T-helper 1 cell (primary cell): ENCODE data around the gene FAM43B.
A peak's percentile ranks its signal among the peaks of the same experiment; 100 is the strongest.

Experiments used
- DNase-seq, 5 donors: peaks; one replicate each; pipeline ENCODE4 v3.0.0-alpha.2; 2012 to 2020

Gene FAM43B

DNA sequence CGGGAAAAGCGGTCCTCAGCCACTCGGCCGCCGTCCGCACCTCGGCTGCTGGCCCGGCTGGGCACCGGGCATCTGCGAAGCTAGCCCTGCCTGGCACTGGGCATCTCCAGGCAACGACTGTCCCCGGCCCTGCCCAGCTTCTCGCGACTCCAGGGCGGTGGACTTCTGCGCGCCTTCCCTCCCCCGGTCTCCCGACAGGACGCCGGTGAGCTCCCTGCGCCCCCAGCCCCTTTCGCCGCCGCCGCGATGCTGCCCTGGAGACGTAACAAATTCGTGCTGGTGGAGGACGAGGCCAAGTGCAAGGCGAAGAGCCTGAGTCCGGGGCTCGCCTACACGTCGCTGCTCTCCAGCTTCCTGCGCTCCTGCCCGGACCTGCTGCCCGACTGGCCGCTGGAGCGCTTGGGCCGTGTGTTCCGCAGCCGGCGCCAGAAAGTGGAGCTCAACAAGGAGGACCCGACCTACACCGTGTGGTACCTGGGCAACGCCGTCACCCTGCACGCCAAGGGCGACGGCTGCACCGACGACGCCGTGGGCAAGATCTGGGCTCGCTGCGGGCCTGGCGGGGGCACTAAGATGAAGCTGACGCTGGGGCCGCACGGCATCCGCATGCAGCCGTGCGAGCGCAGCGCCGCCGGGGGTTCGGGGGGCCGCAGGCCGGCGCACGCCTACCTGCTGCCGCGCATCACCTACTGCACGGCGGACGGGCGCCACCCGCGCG lies 514 bp downstream of the FAM43B start:
- DNase-seq = no peak

DNA sequence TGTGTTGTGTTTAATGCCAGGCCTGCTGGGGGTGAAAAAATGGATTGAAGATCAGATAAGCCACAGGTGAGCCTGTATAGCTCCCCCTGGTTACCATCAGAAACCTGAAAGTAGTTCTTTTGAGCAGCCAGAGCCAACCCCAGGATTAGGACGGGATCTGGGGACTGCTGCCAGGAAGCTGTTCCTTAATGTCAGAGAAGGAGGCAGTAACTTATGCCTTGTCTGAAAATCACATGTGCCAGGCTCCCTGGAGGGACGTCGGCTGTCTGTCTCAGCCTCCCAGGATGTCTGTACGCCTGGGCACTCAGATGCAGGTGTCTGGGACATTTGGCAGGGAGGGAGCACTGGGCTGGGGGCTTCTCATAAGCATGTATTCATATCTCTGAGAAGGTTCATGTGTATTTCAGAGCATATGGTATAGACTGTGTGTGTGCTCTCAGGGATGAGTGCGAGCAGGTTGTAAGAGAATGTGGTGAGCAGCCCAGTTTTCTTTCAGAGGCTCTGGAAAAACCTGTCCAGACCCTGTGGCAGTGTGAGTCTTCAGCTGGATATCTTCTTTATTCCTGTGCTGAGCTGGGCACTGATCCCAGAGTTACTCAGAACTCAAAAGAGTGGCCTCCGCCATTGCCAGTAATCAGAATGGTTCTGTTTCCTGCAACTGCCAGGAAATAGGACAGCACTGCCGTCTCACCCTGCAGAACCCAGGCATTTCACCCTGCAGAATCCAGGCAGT lies 2.8 kb downstream of the FAM43B start:
- DNase-seq = no peak

DNA sequence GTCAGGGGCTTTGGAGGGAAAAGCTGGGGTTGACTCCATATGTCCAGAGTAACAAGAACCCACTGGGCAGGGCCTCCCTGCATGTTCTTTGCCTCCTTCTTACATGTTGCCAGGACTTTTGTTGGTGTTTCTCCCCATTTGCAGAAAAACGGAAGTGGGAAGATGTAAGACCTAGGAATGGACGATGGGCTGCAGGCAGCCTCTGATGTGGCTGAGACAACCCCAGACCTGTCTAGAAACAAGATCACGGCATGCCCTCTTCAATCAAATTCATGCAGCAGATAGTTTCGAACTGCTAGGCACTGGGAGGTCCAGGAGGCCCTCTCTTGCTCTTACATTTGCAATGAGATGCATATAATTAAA lies 3.4 kb downstream of the FAM43B start:
- DNase-seq = no peak

DNA sequence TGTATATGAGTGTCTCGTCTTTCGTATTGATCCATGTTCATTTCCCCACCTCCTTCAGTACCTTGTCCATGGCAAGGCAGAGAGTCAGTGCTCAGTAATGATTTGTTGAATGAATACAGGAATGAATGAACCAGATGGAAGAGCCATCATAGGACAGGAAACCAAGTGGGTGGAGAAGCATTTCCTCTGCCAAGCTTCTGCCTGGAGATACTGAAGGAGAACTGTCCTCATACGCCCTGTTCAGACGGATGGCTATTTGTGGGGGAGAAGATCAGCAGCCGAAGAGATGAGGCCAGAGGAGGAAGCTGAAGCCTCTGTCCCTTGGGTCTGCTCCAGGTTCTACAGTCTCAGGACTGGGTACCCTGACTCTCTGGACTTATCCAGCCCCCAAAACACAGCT lies 5.8 kb downstream of the FAM43B start:
- DNase-seq = no peak

DNA sequence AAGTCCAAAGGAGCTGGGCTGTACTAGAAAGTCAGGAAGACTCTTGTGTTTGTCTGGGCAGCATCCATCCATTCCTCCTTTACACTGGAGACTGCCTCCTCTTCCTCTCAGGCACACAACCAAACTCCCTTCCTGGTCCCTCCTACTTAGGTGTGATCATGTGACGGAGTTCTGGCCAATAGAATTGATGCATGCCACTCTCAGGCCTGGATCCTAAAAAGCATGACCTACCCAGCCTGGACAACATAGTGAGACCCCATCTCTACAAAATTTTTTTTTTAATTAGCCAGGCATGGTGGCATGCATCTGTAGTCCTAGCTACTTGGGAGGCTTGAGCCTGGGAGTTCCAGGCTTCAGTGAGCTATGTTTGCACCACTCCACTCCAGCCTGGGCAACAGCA lies 8.6 kb downstream of the FAM43B start:
- DNase-seq = no peak

DNA sequence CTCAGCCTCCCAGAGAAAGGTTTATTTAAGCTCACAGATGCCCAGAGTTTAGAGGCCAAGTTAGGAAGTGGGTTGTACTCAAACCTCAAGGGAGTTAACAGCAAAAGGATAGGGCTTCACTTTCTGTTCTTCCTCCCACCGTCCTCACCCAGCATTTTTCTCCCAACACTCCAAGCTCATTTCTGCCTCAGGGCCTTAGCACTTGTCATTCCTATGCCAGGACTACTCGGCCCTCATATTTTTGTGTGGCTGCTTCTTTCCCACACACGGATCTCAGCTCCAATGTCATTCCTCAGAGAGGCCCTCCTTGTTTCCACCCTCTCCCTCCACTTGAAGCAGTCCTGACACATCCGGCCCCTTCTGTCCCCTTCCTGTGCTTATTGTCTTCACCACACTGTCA lies 12.9 kb downstream of the FAM43B start:
- DNase-seq = no peak

DNA sequence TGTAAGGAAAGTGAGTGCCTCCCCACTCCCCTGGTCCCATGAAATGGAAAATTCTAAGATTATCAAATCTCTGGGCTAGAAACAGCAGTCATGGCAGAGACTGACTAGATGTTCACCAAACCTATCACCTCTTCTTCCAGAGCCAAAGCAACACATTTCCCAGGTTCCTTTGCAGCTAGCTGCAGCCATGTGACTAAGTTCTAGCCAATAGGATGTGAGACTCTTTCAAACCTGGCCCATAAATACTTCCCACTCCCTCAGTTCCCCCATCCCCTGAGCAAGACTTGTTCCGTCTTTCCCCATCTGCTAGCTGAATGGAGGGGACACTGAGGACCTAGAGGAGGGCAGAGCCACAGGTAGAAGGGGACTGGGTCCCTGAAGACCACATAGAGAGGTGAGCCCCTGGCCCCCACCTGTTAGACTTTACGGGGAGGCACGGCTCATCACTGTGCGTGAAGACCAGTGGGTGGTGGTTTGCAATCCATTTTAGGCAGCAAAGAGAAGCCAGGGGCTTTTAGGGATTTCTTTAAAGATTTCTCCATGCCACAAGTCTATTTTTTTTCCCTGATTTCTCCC lies 17.2 kb downstream of the FAM43B start:
- DNase-seq = no peak

DNA sequence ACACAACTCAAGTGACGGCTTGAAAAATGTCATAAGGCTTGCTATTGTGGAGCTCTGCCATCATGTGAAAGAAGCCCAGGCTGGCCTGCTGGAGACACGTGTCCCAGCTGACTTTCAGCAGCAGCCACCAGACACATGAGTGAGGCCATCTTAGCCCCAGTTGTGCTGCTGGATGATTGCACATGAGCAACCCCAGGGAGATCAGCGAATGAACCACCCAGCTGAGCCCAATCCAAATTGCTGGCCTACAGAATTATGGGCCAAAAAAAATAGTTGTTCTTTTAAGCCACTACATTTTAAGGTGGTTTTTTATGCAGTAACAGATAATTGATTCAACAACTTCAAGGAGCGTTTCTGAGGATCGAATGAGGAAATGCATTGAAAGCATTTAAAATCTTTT lies 19.1 kb downstream of the FAM43B start:
- no peak for DNase-seq

DNA sequence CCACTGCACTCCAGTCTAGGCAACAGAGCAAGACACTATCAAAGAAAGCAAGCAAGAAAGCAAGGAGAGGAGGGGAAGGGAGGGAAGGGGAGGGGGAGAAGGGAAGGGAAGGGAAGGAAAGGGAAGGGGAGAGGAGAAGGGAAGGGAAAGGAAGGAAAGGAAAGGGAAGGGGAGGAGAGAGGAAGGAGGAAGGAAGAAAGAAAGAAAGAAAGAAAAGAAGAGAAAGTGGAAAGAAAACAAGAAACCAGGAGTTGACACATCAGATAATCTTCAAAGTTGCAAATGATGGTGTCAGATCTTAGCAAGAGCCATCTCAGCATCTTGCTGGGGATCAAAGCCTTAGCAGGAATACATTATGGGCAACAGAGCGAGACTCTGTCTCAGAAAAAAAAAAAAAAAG lies 21.6 kb downstream of the FAM43B start:
- DNase-seq = no peak

DNA sequence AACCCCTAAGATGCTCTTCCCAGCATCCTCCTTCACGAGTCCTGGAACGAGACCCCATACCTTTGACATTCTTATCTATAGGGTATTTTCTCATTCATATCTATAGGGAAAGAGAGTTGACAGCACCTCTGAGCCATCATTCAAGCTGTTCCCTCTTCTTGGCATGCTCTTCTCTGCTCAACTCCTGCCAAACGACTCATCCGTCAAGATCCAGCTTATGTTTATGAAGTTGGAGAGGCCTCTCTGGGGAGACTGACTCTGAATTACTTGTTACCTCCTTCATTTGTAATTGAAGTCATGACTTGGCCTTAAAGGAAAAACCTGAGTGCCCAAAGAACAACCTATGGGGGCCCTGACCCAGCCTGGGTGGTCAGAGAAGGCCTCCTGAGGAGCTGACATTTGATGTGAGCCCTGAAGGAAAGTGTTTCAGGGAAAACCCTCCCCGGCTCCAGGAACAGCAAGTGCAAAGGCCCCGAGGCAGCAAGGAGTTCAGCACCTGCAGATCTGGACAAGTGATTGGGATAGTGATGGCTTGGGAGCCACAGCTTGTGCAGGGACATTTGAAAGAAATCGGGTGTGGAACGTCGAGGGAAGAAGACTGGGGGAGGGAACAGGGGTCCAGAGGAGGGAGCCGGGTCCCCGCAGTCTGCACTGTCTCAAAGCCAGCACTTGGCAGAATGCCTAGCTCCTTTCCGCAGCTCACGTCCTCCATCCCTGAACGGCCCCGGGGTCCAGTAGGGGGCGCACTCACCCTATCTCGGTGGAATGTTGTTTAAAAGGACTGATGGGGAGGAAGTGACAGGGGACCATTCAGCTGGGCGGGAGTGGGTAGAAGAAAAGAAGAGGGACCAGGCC lies 22.5 kb downstream of the FAM43B start:
- peak in 3 of 5 donors; percentile 33 to 41 (median 35) for DNase-seq

DNA sequence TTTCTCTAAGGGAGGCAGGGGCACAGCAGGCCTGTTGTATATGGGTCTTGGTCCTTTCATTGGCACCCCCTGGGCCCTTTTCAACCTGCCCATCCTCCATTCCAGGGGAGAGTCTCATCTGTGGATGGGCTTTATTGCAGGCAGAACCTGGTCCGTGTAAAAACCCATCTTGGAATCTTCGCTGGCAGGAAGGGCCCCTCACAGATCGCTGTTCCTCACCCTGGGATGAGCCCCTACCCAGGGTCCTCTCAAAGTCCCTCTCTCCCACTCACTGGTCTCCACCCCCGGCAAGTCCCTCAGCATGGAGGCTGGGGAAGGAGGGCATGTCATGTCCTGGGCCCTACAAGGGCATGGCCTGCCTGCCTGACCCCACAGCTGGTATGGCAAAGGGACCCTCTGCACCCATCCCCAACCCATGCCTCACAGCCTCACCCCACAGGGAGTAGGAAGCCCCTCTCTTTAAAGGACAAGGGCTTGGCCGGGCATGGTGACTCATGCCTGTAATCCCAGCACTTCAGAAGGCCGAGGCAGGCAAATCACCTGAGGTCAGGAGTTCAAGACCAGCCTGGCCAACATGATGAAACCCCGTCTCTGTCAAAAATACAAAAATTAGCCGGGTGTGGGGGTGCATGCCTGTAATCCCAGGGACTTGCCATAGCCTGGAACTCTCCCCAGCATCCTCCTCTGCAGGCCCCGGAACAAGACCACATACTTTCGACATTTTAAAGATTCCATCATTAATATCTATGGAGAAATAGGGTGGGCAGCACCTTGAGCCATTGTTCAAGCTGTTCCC lies 23.4 kb downstream of the FAM43B start:
- DNase-seq = no peak

DNA sequence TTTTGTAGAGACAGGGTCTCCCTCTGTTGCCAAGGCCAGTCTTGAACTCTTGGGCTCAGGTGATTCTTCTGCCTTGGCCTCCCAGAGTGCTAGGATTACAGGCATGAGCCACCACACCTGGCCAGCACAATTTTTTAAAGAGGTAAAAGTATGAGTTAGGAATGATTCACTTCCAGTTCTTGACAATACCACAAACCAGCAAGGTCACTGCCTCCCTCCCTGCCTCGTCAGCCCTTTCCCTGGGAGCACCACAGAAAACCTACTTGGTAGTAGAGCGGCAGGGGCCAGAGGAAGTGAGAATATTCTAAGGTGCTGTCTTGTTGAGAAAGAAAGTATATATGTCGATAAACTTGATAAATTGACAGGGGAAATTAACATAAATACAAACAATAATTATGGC lies 25.7 kb downstream of the FAM43B start:
- DNase-seq = no peak

DNA sequence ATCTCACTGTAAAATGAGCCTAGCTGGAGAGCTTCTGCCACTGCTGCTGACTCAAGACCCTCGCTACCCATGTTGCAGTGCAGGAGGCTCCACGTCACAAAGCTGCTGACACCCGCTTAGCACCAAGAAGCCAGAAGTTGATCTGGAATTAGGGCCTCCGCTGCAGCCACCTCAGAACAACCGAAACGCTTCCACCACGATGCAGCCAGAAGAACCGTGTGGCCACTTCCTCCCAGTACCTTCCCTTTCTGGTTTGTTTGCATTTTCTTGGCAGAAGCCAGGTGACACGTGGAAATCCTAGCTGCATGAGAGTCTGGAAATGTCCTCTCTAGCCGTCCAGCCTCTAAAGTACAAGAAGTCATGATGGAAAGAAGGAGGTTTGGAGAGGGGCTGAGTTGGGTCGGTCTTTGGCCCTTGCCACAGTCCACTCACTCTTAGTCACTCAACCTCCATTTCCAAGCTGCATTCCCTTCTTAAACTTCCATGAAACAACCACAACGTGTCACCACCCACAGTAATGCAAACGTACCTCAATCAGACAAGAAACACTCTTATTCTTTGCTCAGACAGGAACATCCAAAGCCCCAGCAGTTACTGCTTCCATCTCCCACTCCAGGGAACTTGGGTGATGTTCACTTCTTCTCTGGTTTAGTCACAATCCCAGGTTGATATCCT lies 26.5 kb downstream of the FAM43B start:
- no peak for DNase-seq

DNA sequence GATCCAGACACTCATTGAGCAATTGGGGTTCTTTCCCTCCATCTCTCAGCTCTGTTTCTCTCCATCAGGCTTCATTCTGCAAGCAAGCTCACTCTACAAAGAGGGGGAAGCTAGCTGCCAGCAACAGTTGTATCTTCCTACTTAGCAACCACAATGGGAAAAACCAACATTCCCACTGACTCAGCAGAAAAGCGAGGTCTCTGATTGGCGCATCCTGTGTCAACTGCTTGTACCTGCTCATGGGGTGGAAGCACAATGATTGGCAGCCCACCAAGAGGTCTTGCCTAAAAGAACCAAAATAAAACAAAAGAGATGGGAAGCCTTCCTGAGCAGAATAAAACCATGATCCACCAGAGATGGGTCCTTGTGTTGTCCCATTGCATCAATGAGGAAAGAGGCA lies 32.5 kb downstream of the FAM43B start:
- no peak for DNase-seq

DNA sequence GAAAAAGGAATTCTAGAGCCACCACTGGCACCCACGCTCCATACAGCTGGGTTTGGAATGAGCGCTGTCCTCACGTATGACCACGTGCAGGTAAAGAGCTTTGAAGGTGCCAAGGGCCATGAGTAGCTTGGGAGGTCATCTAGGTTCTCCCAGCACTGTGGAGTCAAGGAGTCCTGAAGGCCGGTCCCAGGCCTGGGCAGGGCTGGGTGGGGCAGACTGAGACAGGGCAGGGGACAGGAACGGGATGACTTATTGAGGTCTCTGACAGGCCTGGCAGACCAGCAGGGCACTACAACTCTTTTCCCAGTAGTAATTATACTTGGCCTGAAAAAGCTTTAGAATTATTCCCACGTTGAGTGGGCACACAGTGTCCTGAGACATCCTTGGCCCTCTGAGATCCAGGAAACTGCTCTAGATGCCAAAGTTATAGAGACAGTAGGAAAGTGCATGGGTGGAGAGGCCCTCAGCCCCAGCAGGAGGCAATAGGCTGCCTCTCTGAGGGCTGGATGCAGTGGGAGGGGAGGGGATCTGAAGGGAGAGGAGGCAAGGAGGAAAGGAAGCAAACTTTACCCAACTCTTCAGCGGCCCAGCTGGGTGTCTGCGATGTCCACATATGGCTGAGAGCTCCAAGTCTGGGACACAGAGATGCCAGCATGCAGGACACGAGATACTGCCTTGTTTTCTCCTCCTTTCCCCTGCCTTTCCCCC lies 34.7 kb downstream of the FAM43B start:
- DNase-seq = no peak

DNA sequence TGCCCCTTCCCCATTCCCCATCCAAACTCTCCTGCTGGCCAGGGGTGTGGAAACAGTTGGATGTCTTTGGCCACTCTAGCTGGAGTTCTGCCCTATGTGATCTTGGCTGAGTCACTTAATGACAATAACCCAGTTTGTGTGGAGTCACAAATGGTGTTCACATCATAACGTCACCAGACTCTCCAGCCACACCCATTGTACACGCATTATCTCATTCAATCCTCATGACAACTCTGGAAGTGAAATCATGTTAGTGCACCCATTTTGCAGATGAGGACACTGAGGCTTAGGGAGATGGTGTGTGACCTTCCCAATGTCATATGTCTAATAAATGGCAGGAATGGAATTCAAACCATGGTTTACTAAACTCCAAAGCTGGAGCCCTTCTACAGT lies 35.3 kb downstream of the FAM43B start:
- DNase-seq = no peak

DNA sequence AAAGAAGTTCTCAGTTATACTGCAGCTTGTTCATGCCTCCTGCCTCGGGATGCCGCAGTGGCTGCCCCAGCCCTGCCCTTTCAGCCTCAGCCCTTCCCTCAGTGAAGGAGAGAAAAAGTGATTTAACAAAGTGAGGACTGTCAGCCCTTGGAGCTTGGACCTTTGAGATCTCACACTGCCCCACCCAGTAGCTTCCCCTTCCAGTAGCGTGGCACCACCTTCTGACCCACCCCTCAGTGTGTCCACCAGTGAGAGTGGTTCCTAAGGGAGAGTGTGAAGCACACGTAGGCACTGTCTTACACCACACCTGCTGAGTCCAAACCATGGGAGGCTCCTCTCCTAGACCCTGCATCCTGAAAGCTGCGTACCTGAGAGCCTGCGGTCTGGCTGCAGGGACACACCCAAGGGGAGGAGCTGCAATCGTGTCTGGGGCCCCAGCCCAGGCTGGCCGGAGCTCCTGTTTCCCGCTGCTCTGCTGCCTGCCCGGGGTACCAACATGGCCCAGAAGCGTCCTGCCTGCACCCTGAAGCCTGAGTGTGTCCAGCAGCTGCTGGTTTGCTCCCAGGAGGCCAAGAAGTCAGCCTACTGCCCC lies 36.4 kb downstream of the FAM43B start, which contains the start of gene CDA:
TSS of gene CDA (plus strand) at position 464 of the 592 bp plus-strand sequence. CDS start at position 497, 33 bp downstream.
- no peak for DNase-seq

DNA sequence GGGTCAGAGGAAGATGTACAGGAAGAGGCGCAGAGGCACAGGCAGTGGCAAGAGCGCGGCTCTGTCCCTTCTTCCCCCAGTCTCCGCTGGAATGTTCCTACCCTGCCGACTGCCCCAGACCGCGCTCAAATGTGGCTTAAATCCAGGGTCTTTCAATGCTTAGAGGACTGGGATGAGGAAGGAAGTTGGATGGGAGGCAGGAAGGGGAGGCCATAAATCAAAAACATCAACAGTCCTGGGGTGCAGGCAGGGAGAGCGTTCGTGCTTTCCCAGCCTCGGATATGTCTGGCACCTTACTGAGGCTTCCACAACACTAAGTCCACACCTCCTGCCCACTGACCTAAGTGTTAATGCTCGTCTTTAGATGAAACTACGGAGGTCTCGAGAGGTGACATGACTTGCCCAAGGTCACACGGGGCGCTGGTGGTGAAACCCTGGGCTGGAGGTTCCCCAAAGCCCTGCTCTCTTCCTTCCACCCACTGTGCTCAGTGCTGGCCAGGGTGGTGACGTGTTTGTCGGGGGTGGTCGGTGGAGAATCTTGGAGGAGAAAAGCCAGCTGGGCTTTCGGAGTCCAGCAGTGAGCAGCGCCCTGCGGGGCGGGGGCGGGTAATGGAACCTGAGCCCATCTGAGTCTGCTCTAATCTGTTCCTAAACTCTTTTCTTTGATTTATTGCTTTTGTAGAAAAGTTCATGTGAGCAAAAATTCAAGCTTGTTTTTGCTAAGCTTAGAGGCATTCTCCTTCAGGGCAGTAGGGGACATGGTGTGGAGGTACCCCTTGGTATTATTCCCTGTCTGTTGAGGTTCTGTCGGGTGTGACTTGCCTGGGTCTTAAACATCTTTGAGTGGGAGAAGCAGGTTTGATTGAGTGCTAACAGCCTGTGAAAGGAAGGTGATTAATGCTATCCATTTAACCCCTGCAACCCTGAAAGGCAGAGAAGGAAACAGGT lies 37.2 kb downstream of the FAM43B start:
- DNase-seq = no peak

DNA sequence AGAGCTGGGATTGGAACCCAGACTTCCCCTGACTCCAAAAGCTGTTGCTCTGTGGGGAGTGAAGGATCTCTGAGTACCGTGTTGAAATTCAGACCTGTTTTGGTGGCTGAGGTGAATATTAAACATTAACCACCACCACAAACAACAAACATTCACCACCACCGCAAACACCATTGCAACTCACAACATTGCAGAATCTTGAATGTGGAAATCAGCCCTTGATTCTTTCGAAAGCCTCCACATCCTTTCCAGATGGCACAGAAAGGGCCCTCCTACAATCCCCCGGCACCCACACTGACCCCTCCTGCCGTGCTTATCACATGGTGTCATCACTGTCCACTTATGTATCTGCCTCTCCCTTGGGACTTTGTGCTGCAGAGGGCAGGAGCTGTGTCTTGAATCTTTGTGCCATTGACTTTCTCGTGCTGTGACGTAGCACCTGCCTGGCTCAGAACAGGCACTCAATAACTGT lies 38.0 kb downstream of the FAM43B start:
- DNase-seq = no peak
